ENCODE measurements around the gene AMBP. TPM values are rescaled to one million over a fixed set of nuclear protein-coding genes. Genes with fewer than 3 reads are reported as not detected.

AMBP gene
- total RNA-seq, 1 donor from 2014 or later: 110 TPM

- Mint-ChIP-seq H3K9me3 (no peaks in the 10 kb centered on the region), H3K27me3 (peaks cover 17% of the 10 kb centered on the region), H3K4me3 (no peak overlapping the region), H3K4me1 (ENCODE audit: unreplicated experiment) (peaks cover 5% of the 10 kb centered on the region), H3K27ac (no peak overlapping the region), H3K36me3 (no peaks in the 10 kb centered on the region)
- TF ChIP-seq CTCF (conservative IDR thresholded peaks at IDR 0.05): no peak
- DNase-seq (ENCODE audit: extremely low spot score, unreplicated experiment): peak; percentile 61
Measured at GRCh38 chr9:114091711-114092110, 13.6 kb upstream of the AMBP start.

- no peak overlapping the region for H3K27ac Mint-ChIP-seq
- no peak for TF ChIP-seq CTCF (conservative IDR thresholded peaks at IDR 0.05)
- no peaks in the 10 kb centered on the region for H3K9me3 Mint-ChIP-seq
- H3K36me3 Mint-ChIP-seq: no peaks in the 10 kb centered on the region
- no peak overlapping the region for H3K4me3 Mint-ChIP-seq
- DNase-seq (ENCODE audit: extremely low spot score, unreplicated experiment): peak; percentile 24
- H3K27me3 Mint-ChIP-seq: peaks cover 11% of the 10 kb centered on the region
- no peaks in the 10 kb centered on the region for H3K4me1 Mint-ChIP-seq (ENCODE audit: unreplicated experiment)
Measured at GRCh38 chr9:114090798-114091197, 12.7 kb upstream of the AMBP start.

GRCh38 chr9:114089206-114089840 lies 11.2 kb upstream of the AMBP start:
- peak; percentile 58 for DNase-seq (ENCODE audit: extremely low spot score, unreplicated experiment)
- H3K4me1 Mint-ChIP-seq (ENCODE audit: unreplicated experiment): no peaks in the 10 kb centered on the region
- H3K4me3 Mint-ChIP-seq: no peak overlapping the region
- H3K27ac Mint-ChIP-seq: no peak overlapping the region
- H3K9me3 Mint-ChIP-seq: no peaks in the 10 kb centered on the region
- peaks cover 9% of the 10 kb centered on the region for H3K27me3 Mint-ChIP-seq
- no peaks in the 10 kb centered on the region for H3K36me3 Mint-ChIP-seq
- no peak for TF ChIP-seq CTCF (conservative IDR thresholded peaks at IDR 0.05)

GRCh38 chr9:114088571-114089170 lies 10.6 kb upstream of the AMBP start:
- DNase-seq (ENCODE audit: extremely low spot score, unreplicated experiment): peak; percentile 29
- Mint-ChIP-seq H3K9me3 (no peaks in the 10 kb centered on the region), H3K4me1 (ENCODE audit: unreplicated experiment) (peaks cover 4% of the 10 kb centered on the region), H3K27me3 (peaks cover 9% of the 10 kb centered on the region), H3K36me3 (no peaks in the 10 kb centered on the region), H3K4me3 (no peak overlapping the region), H3K27ac (no peak overlapping the region)
- no peak for TF ChIP-seq CTCF (conservative IDR thresholded peaks at IDR 0.05)

- H3K27ac Mint-ChIP-seq: no peak overlapping the region
- H3K27me3 Mint-ChIP-seq: peaks cover 9% of the 10 kb centered on the region
Measured at GRCh38 chr9:114087721-114088120, 9.6 kb upstream of the AMBP start.

More at GRCh38 chr9:114087721-114088120, 9.6 kb upstream of the AMBP start:
- Mint-ChIP-seq H3K4me3 (no peak overlapping the region), H3K9me3 (no peaks in the 10 kb centered on the region), H3K4me1 (ENCODE audit: unreplicated experiment) (peaks cover 5% of the 10 kb centered on the region), H3K36me3 (no peaks in the 10 kb centered on the region)
- peak; percentile 62 for DNase-seq (ENCODE audit: extremely low spot score, unreplicated experiment)
- no peak for TF ChIP-seq CTCF (conservative IDR thresholded peaks at IDR 0.05)
